ENCODE data around the gene RPSA. TPM values are rescaled to one million over a fixed set of nuclear protein-coding genes. Genes with fewer than 3 reads are reported as not detected.
A peak's percentile ranks its signal among the peaks of the same experiment; 100 is the strongest.

RPSA gene
- total RNA-seq, 1 experiment from 2014 or later, result 994 TPM

DNA sequence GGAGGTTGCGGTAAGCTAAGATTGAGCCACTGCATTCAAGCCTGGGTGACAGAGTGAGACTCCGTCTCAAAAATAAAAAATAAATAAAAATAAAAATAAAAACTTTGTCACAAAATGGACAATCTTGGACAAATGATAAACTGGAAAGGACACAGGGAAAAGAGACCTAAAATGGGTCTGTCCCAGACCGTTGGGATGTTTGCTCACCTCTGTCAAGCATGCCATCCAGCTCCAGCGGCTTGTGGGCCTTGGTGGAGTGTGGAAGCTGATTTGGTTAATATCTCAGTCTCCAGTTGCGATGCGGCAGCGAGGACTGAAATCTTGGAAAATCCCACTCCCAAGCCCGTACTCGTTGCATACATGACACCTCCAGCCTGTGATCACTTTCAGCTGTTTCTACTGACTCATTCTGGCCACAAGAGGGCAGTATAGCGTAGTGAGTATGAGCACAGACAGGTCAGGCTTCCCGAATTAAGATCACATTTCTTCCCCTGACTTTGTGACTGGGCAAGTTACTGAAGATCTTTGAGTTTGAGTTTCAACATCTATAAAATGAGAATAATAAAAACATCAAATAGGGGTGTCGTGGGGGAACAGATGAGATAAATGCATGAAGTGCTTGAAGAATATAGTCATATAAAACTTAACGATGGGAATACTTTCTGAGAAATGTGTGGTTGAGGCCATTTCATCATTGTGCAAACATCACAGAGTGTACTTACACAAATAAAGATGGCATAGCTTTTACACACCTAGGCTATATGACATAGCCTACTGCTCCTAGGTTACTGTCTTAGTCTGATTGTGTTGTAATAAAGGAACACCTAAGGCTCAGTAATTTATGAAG lies 41.3 kb downstream of the RPSA start:
- ChIA-PET CTCF (interaction anchor here (0.7 to 1.4 kb wide), 2 partner anchors 42 to 51 kb away, joined by 7 to 12 read pairs; no protein-coding TSS in a partner anchor), POLR2A (ENCODE audit: low non-redundant PET) (no interaction called here)
- no TSS peak for BruUV-seq (replicated peaks)
- peak; percentile 75 for DNase-seq (ENCODE audit: low spot score)
- TF ChIP-seq, protein P1, sequence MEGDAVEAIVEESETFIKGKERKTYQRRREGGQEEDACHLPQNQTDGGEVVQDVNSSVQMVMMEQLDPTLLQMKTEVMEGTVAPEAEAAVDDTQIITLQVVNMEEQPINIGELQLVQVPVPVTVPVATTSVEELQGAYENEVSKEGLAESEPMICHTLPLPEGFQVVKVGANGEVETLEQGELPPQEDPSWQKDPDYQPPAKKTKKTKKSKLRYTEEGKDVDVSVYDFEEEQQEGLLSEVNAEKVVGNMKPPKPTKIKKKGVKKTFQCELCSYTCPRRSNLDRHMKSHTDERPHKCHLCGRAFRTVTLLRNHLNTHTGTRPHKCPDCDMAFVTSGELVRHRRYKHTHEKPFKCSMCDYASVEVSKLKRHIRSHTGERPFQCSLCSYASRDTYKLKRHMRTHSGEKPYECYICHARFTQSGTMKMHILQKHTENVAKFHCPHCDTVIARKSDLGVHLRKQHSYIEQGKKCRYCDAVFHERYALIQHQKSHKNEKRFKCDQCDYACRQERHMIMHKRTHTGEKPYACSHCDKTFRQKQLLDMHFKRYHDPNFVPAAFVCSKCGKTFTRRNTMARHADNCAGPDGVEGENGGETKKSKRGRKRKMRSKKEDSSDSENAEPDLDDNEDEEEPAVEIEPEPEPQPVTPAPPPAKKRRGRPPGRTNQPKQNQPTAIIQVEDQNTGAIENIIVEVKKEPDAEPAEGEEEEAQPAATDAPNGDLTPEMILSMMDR (conservative IDR thresholded peaks at IDR 0.05; ENCODE audit: low read depth, low read length), result peak; percentile 69
- TF ChIP-seq EZH2 (IDR thresholded peaks at IDR 0.05; ENCODE audit: borderline replicate concordance, low read depth, low read length, poor library complexity, severe bottlenecking), result no peak
- Histone ChIP-seq H3K4me1 (ENCODE audit: insufficient read depth, low read length, poor library complexity, severe bottlenecking) (no peaks in the 10 kb centered on the region), H3K9me3 (ENCODE audit: low read depth, low read length, poor library complexity, severe bottlenecking) (no peaks in the 10 kb centered on the region), H3K27ac (ENCODE audit: low read depth, low read length, poor library complexity, severe bottlenecking) (no peak overlapping the region), H3K4me3 (ENCODE audit: low read depth, low read length, poor library complexity, severe bottlenecking) (no peak overlapping the region), H3K36me3 (ENCODE audit: insufficient read depth, low read length, poor library complexity, severe bottlenecking) (no peaks in the 10 kb centered on the region), H3K27me3 (replicated peaks; ENCODE audit: insufficient read depth, low read depth, low read length, poor library complexity) (no peaks in the 10 kb centered on the region)
- intact Hi-C loops (cut with micrococcal nuclease; ENCODE audit: unreplicated experiment), result loop anchor here (1.0 kb wide), 1 partner anchor 50 kb away; no protein-coding TSS in a partner anchor

DNA sequence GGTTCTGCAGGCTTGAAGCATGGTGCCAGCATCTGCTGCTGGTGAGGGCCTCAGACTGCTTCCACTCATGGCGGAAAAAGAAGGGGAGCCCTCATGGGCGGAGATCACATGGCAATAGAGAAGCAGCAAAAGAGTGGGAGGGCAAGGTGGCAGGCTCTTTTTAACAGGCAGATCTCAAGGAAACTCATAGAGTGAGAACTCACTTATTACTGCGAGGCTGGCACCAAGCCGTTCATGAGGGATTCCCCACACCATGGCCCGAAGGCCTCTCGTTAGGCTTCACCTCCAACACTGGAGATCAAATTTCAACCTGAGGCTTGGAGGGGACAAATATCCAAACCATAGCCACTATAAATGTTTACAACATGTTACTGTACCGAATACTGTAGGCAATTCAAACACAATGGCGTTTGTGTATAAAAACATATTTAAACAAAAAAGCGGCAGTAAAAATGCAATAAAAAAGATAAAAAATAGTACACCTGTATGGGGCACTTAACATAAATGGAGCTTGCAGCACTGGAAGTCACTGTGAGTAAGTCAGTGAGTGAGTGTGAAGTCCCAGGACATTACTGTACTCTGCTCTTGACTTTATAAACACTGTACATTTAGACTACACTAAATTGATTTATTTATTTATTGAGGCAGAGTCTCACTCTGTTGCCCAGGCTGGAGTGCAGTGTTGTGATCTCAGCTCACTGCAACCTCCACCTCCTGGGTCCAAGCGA lies 42.1 kb downstream of the RPSA start:
- TF ChIP-seq, protein P1 (conservative IDR thresholded peaks at IDR 0.05; ENCODE audit: low read depth, low read length), result no peak
- no peak for TF ChIP-seq EZH2 (IDR thresholded peaks at IDR 0.05; ENCODE audit: borderline replicate concordance, low read depth, low read length, poor library complexity, severe bottlenecking)
- no peak for DNase-seq (ENCODE audit: low spot score)
- CTCF ChIA-PET, result interaction anchor here (1.4 kb wide), 1 partner anchor 51 kb away, joined by 7 read pairs; no protein-coding TSS in a partner anchor
- POLR2A ChIA-PET (ENCODE audit: low non-redundant PET), result no interaction called here
- H3K4me3 ChIP-seq (ENCODE audit: low read depth, low read length, poor library complexity, severe bottlenecking), result no peak overlapping the region
- no peaks in the 10 kb centered on the region for H3K27me3 ChIP-seq (replicated peaks; ENCODE audit: insufficient read depth, low read depth, low read length, poor library complexity)
- H3K36me3 ChIP-seq (ENCODE audit: insufficient read depth, low read length, poor library complexity, severe bottlenecking), result no peaks in the 10 kb centered on the region
- no peaks in the 10 kb centered on the region for H3K4me1 ChIP-seq (ENCODE audit: insufficient read depth, low read length, poor library complexity, severe bottlenecking)
- intact Hi-C loops (cut with micrococcal nuclease; ENCODE audit: unreplicated experiment), result loop anchor here (1.0 kb wide), 1 partner anchor 50 kb away; no protein-coding TSS in a partner anchor
- BruUV-seq (replicated peaks), result no TSS peak
- H3K9me3 ChIP-seq (ENCODE audit: low read depth, low read length, poor library complexity, severe bottlenecking), result no peaks in the 10 kb centered on the region
- no peak overlapping the region for H3K27ac ChIP-seq (ENCODE audit: low read depth, low read length, poor library complexity, severe bottlenecking)

DNA sequence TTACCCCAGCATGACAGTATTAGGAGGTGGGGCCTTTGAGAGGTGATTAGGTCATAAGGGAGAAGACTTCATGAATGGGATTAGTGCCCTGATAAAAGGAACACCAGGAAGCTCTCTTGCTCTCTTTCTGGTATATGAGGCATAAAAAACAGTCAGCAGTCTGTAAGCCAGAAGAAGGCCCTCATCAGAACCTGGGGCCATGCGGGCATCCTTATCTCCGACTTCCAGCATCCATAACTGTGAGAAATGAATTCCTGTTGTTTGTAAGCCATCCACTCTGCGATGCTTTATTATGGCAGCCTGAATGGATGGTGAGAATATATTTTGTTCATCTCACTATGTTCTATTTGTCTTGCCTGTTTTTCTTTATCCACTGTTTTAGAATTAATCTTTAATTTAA lies 43.3 kb downstream of the RPSA start:
- H3K9me3 ChIP-seq (ENCODE audit: low read depth, low read length, poor library complexity, severe bottlenecking), result no peaks in the 10 kb centered on the region
- H3K27ac ChIP-seq (ENCODE audit: low read depth, low read length, poor library complexity, severe bottlenecking), result no peak overlapping the region
- no TSS peak for BruUV-seq (replicated peaks)
- CTCF ChIA-PET, result no interaction called here
- no peak overlapping the region for H3K4me3 ChIP-seq (ENCODE audit: low read depth, low read length, poor library complexity, severe bottlenecking)
- TF ChIP-seq, protein P1 (conservative IDR thresholded peaks at IDR 0.05; ENCODE audit: low read depth, low read length), result no peak
- TF ChIP-seq EZH2 (IDR thresholded peaks at IDR 0.05; ENCODE audit: borderline replicate concordance, low read depth, low read length, poor library complexity, severe bottlenecking), result no peak
- no peaks in the 10 kb centered on the region for H3K36me3 ChIP-seq (ENCODE audit: insufficient read depth, low read length, poor library complexity, severe bottlenecking)
- H3K4me1 ChIP-seq (ENCODE audit: insufficient read depth, low read length, poor library complexity, severe bottlenecking), result no peaks in the 10 kb centered on the region
- no peaks in the 10 kb centered on the region for H3K27me3 ChIP-seq (replicated peaks; ENCODE audit: insufficient read depth, low read depth, low read length, poor library complexity)
- intact Hi-C loops (cut with micrococcal nuclease; ENCODE audit: unreplicated experiment), result no loop called here
- POLR2A ChIA-PET (ENCODE audit: low non-redundant PET), result no interaction called here
- DNase-seq (ENCODE audit: low spot score), result no peak

Data from A673 (cell line).